Prostate gland (tissue), 2 donors: ENCODE data around the gene OTOF.

Source experiments
- CTCF ChIP-seq, 4 experiments: fragments of 200-600 bp in 2 of 4; fragments of 450-650 bp in 2 of 4; sonication (generic) in 2 of 4; IDR thresholded peaks; 1 replicate in 3 of 4; 2 replicates in 1 of 4; pipeline ENCODE4 v1.5.1; 2016 to 2019; ENCODE audit warnings: antibody characterized with exemption in 4 of 4, mild to moderate bottlenecking in 2 of 4, moderate library complexity in 2 of 4
- POLR2A ChIP-seq: fragments of 450-650 bp; IDR thresholded peaks from one replicate; pipeline ENCODE4 v1.6.1; 2016; ENCODE audit warnings: antibody characterized with exemption, mild to moderate bottlenecking

- TF ChIP-seq CTCF (IDR thresholded peaks at IDR 0.05) (no peak), POLR2A (no peak)
Measured at GRCh38 chr2:26488463-26489212, 10.7 kb upstream of the OTOF start.
